GM19452 (cell line): ENCODE data around the gene GNAQ.
"Not testable (repeated sequence)": the region's sequence is repeated elsewhere in the genome, so short reads cannot be mapped to it uniquely, and the experiment has no call there.

Experiments used
- ATAC-seq: cut with Tn5 transposase; IDR thresholded peaks from one replicate; pipeline ENCODE4 v1.9.1; 2021; ENCODE audit not compliant: unreplicated experiment

Gene GNAQ

GRCh38 chr9:78031444-78031892 lies at the start of gene GNAQ:
Gene GNAQ, minus strand, starts transcription at chr9:78031811. Its CDS starts 576 bp downstream, at chr9:78031235.
- no peak for ATAC-seq

DNA sequence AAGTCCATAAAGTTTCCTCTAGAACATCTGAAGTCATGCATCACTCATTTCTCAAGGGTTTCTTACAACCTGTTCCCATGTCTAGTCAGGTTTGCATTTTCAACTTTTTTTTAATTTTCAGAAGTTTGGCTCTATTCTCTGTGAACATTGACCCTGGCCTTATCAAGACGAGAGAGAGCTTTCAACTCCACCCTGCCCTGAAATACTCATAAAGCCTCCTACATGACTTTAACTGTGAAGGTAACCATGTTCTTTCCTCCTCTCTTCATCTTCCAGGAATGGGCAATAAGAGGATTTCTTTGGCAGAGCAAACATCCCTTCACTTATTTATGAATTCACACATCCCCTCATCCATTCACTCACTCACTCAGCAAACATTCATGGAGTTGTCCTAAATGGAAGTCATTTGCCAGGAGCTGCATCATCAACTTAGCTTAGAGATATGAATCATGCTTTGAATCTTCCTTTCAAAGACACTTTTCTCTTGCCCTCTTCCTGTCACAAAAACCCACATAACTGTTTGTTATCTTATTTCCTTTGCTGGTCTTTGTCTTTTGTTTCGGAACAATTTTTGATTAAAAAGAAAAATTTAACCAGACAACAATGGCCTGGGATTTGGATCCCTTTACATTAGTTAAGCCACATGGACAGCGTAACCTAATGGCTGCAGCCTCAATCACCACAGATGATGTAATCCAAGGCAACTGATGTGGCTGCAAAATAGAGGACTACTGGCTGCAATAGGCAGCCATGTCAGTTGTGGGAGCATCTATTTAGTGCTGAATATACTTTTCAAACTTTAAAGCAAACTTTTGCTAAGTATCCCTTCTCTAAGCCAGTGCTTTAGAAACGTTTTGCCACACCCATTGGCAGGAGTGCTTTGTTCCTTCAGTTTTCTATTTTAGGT lies 43.0 kb upstream of the GNAQ start:
- ATAC-seq, result no peak

GRCh38 chr9:78073722-78074121 lies 42.1 kb upstream of the GNAQ start:
- ATAC-seq, result no peak

- ATAC-seq, result no peak
Observed at GRCh38 chr9:78072586-78073199, 41.1 kb upstream of the GNAQ start.

DNA sequence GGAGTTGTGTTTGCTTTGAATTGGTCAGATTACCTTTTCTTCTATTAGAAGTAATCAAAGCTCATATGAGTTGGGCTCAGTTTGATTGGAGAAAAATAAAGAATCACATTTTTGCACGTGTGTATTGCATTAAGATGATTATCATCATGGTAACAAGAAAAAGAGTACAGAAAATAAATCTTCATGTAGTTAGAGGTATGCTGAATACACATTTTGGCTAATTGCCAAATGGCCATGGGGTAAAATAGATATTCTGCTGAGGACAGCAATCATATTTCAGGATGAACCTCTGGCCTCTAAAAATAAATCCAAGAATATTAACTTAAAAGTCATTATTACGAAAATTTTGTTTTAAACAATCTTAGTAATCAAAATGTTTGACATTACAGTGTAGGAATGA lies 38.9 kb upstream of the GNAQ start:
- ATAC-seq, result no peak

- ATAC-seq, result no peak
Observed at GRCh38 chr9:78064075-78064474, 32.5 kb upstream of the GNAQ start.

- no peak for ATAC-seq
Observed at GRCh38 chr9:78062710-78063109, 31.1 kb upstream of the GNAQ start.

DNA sequence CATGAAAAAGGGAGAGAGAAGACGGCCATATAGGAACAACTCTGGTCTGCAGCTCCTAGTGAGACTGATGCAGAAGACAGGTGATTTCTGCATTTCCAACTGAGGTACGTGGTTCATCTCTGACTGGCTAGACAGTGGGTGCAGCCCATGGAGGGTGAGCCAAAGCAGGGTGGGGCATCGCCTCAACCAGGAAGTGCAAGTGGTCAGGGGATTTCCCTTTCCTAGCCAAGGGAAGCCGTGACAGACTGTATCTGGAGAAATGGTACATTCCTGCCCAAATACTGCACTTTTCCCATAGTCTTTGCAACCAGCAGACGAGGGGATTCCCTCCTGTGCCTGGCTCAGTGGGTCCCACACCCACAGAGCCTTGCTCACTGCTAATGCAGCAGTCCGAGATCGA lies 22.6 kb upstream of the GNAQ start:
- not testable (repeated sequence) for ATAC-seq

DNA sequence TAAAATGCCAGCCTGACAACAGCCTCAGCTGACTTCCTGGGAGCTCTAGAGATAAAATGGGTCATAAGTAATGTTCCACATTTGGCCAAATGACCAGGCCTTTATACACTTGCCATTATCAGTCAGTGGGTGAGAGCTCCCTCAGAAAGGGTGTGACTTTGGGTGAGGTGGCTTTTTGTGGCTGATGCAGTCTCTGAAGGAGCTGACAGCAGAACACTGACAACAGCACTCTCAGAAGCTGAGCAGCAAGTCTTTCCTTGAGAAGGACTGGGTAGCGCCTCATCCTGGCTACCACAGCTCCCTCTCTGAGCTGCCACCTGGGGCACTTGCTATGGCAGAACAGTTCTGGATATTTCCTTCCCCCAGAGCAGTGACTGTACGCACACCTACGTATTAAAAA lies 22.0 kb upstream of the GNAQ start:
- no peak for ATAC-seq

GRCh38 chr9:78050421-78050820 lies 18.8 kb upstream of the GNAQ start:
- no peak for ATAC-seq

GRCh38 chr9:78049484-78049883 lies 17.9 kb upstream of the GNAQ start:
- ATAC-seq, result no peak

- no peak for ATAC-seq
Observed at GRCh38 chr9:78047106-78047505, 15.5 kb upstream of the GNAQ start.

- ATAC-seq, result no peak
Observed at GRCh38 chr9:78046112-78046511, 14.5 kb upstream of the GNAQ start.

DNA sequence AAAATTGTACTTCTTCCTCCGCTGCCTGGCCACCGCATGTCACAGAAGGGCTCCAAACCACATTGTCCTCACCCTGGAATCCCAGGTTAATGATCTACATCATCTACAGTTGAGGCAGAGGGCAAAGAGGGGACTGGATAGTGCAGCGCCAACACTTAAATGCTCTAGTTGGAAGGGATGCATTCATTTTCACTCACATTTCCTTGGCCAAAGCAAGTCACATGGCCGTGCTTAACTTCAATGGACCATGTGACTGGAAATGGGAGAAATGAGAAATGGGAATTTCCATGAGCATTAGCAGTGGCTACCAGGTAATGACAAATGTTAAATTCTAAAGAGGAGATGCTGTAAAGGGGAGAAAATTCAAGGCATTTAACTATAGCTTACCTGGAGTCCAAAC lies 13.3 kb upstream of the GNAQ start:
- no peak for ATAC-seq

DNA sequence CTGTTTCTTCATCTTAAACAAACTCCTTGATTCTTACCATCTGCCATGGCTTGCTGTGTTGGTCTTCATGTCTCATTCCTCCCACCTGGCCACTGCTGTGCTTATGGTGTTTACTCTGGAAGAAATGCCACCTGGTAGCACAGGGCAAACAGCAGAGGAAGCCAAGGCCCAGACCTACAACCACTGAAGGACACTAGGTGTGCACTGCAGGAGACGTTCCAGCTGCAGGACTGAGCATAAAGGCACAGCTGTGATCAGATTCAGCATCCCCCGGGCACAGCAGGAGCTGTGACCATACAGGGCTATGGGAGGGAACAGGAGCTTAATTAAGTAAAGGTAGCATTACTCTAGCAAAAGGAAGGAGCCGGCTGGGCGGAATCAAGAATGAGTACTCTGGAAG lies 12.6 kb upstream of the GNAQ start:
- ATAC-seq, result no peak

- no peak for ATAC-seq
Observed at GRCh38 chr9:78041971-78042370, 10.4 kb upstream of the GNAQ start.

- ATAC-seq, result no peak
Observed at GRCh38 chr9:78040726-78041125, 9.1 kb upstream of the GNAQ start.

DNA sequence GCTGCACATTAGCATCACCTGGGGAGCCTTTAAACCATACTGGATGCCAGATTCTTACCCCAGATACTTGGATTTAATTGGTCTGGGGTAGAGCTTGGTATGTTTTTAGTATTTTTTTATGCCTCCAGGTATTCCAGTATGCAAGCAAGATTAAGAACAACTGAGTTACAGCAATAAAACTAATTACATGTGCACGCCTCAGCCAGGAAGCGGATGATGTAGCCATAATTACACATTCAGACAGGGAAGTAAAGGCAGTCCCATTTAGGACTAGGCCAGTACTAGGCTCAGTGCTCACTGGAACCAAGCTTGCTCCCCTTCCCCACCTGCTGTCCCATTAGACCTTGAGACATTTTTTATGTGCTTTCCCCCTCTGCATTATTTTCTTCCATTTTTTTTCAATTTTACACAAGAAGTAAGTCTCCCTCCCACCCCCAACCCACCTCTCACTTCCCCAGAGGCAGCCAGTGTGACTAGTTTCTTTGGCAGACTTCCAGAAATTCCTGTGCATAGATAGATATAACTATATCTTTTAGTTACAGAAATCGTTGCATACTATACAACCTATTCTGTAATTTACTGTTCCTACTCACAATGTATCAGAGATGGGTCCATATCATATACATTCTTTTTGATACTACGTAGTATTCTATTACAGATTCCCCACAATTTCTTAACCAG lies 7.1 kb upstream of the GNAQ start:
- ATAC-seq, result no peak

- ATAC-seq, result no peak
Observed at GRCh38 chr9:78035383-78035993, 3.9 kb upstream of the GNAQ start.

DNA sequence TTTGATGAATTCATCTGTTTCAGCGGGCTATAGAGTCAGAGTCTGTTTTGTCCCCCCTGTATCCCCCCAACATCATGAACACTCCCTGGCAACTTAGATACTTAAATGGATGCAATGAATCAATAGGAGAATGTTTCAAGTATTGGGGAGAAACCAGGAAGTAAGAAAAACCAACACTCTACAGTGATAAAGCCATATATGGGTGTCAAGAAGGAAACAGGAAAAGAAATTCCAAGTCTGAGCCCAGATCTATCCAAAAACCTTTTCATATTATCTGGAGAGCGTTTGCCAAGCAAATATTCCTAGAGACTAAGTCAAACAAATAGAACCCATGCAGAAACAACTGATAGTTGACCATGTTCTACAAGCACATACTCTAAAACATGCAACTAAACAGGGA lies 2.3 kb upstream of the GNAQ start:
- ATAC-seq, result no peak

DNA sequence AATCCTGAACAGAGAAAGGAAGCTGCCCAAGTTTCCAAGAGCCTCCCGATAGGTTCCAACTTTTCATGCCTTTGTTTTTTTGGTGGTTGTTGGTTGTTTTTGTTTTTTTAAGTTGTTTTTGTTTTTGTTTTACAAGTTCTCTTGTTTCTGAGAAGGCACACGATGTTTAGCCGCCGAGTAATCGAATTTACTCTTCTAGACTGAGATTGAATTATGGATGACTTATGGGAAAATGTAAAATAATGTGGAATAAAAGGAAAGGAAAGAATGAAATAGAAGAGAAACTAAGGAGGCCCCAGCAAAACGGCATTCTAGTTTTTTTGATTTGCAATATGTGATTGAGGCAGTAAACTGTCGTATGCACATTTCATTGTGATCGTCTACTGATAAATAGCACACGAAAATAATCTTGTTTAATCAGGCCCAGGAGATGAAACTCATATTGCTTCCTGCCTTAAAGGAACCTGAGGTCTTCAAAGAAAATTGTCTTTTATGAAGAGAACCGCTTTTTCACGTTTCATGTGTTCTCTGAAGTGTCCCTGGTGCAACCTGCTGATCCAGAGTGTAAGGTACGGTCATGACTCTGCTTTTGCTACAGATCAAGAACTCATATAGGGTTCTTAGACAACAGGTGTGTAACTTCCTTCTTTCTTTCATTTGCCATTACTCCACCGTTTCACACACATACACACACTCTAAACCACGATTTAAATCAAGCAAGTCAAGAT lies 1.3 kb upstream of the GNAQ start:
- ATAC-seq, result no peak
